Measurements from ENCODE around the gene RAB6A.
"Not testable (repeated sequence)": the region's sequence is repeated elsewhere in the genome, so short reads cannot be mapped to it uniquely, and the experiment has no call there.

DNA sequence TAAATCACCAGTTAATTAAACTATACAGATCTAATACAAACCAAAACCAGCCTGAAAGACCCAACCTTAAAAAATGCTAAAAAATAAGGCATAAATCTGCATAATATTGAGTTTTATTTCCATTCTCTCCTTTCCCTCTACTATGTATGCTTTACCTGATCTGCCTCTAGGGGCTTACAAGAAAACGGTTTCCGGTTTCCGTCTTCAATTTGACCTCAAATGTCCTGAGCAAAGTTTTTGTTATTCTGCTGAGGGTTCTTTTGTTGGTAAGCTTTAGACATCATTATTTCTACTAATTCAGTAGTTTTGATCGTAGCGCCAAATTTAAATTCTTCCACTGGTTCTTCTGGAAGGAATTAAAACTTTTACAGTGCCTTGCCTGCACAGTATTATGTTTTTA is 84.3 kb downstream of the RAB6A start:
- TF ChIP-seq TBP (IDR thresholded peaks at IDR 0.05; ENCODE audit: low read depth, low read length): not testable (repeated sequence)
- TF ChIP-seq, protein P1, sequence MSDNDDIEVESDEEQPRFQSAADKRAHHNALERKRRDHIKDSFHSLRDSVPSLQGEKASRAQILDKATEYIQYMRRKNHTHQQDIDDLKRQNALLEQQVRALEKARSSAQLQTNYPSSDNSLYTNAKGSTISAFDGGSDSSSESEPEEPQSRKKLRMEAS (IDR thresholded peaks at IDR 0.05): not testable (repeated sequence)
- TF ChIP-seq, protein P2, sequence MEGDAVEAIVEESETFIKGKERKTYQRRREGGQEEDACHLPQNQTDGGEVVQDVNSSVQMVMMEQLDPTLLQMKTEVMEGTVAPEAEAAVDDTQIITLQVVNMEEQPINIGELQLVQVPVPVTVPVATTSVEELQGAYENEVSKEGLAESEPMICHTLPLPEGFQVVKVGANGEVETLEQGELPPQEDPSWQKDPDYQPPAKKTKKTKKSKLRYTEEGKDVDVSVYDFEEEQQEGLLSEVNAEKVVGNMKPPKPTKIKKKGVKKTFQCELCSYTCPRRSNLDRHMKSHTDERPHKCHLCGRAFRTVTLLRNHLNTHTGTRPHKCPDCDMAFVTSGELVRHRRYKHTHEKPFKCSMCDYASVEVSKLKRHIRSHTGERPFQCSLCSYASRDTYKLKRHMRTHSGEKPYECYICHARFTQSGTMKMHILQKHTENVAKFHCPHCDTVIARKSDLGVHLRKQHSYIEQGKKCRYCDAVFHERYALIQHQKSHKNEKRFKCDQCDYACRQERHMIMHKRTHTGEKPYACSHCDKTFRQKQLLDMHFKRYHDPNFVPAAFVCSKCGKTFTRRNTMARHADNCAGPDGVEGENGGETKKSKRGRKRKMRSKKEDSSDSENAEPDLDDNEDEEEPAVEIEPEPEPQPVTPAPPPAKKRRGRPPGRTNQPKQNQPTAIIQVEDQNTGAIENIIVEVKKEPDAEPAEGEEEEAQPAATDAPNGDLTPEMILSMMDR (IDR thresholded peaks at IDR 0.05; ENCODE audit: control extremely low read depth in 1 of 3, insufficient read depth in 1 of 3, low read depth in 1 of 3, low read length in 3 of 3): not testable (repeated sequence)

Measured in H1 (cell line).